ENCODE data around the gene DDI2.
A peak's percentile ranks its signal among the peaks of the same experiment; 100 is the strongest.

Gene DDI2

GRCh38 chr1:15684468-15685291 is 67.4 kb downstream of the DDI2 start:
- Histone ChIP-seq H3K27me3 (ENCODE audit: control insufficient read depth in 5 of 5, insufficient read depth in 4 of 5, low read length in 5 of 5) (no peaks in the 10 kb centered on the region), H3K4me3 (ENCODE audit: low read depth in 1 of 5, low read length in 5 of 5) (peak overlapping the region; percentile 81 to 87 (median 81)), H3K36me3 (ENCODE audit: control insufficient read depth in 5 of 5, insufficient read depth in 5 of 5, low read length in 5 of 5) (peaks cover 0 to 6% (median 0%) of the 10 kb centered on the region in 5 donors), H3K9me3 (ENCODE audit: control insufficient read depth in 5 of 5, low read length in 5 of 5) (no peaks in the 10 kb centered on the region), H3K4me1 (ENCODE audit: control insufficient read depth in 5 of 5, insufficient read depth in 5 of 5, low read length in 5 of 5) (peaks cover 3 to 50% (median 39%) of the 10 kb centered on the region in 5 donors), H3K27ac (ENCODE audit: low read depth, low read length) (peak overlapping the region; percentile 90), H3K9ac (ENCODE audit: low read length in 5 of 5) (peak overlapping the region; percentile 82 to 97 (median 93))

- Histone ChIP-seq H3K9ac (ENCODE audit: low read length in 5 of 5) (peak overlapping the region; percentile 48 to 97 (median 93)), H3K4me1 (ENCODE audit: control insufficient read depth in 5 of 5, insufficient read depth in 5 of 5, low read length in 5 of 5) (peaks cover 3 to 45% (median 38%) of the 10 kb centered on the region in 5 donors), H3K27ac (ENCODE audit: low read depth, low read length) (peak overlapping the region; percentile 90)
Observed at GRCh38 chr1:15685820-15686219, 68.6 kb downstream of the DDI2 start.

GRCh38 chr1:15687446-15687845 is 70.2 kb downstream of the DDI2 start:
- Histone ChIP-seq H3K36me3 (ENCODE audit: control insufficient read depth in 5 of 5, insufficient read depth in 5 of 5, low read length in 5 of 5) (peaks cover 0 to 6% (median 0%) of the 10 kb centered on the region in 5 donors), H3K4me1 (ENCODE audit: control insufficient read depth in 5 of 5, insufficient read depth in 5 of 5, low read length in 5 of 5) (peaks cover 3 to 52% (median 46%) of the 10 kb centered on the region in 5 donors), H3K9ac (ENCODE audit: low read length in 5 of 5) (no peak overlapping the region), H3K4me3 (ENCODE audit: low read depth in 1 of 5, low read length in 5 of 5) (no peak overlapping the region), H3K9me3 (ENCODE audit: control insufficient read depth in 5 of 5, low read length in 5 of 5) (no peaks in the 10 kb centered on the region), H3K27me3 (ENCODE audit: control insufficient read depth in 5 of 5, insufficient read depth in 4 of 5, low read length in 5 of 5) (no peaks in the 10 kb centered on the region), H3K27ac (ENCODE audit: low read depth, low read length) (no peak overlapping the region)

More at GRCh38 chr1:15685820-15686219, 68.6 kb downstream of the DDI2 start:
- Histone ChIP-seq H3K27me3 (ENCODE audit: control insufficient read depth in 5 of 5, insufficient read depth in 4 of 5, low read length in 5 of 5) (no peaks in the 10 kb centered on the region), H3K4me3 (ENCODE audit: low read depth in 1 of 5, low read length in 5 of 5) (peak overlapping the region; percentile 81 to 87 (median 81)), H3K36me3 (ENCODE audit: control insufficient read depth in 5 of 5, insufficient read depth in 5 of 5, low read length in 5 of 5) (peaks cover 0 to 6% (median 0%) of the 10 kb centered on the region in 5 donors), H3K9me3 (ENCODE audit: control insufficient read depth in 5 of 5, low read length in 5 of 5) (no peaks in the 10 kb centered on the region)

GRCh38 chr1:15690317-15690716 is 73.1 kb downstream of the DDI2 start:
- H3K9ac ChIP-seq (ENCODE audit: low read length in 5 of 5) = no peak overlapping the region
- peaks cover 0 to 6% (median 0%) of the 10 kb centered on the region in 5 donors for H3K36me3 ChIP-seq (ENCODE audit: control insufficient read depth in 5 of 5, insufficient read depth in 5 of 5, low read length in 5 of 5)
- no peak overlapping the region for H3K4me3 ChIP-seq (ENCODE audit: low read depth in 1 of 5, low read length in 5 of 5)
- peaks cover 3 to 36% (median 30%) of the 10 kb centered on the region in 5 donors for H3K4me1 ChIP-seq (ENCODE audit: control insufficient read depth in 5 of 5, insufficient read depth in 5 of 5, low read length in 5 of 5)
- no peaks in the 10 kb centered on the region for H3K27me3 ChIP-seq (ENCODE audit: control insufficient read depth in 5 of 5, insufficient read depth in 4 of 5, low read length in 5 of 5)
- H3K9me3 ChIP-seq (ENCODE audit: control insufficient read depth in 5 of 5, low read length in 5 of 5) = no peaks in the 10 kb centered on the region
- no peak overlapping the region for H3K27ac ChIP-seq (ENCODE audit: low read depth, low read length)

GRCh38 chr1:15691434-15692032 is 74.3 kb downstream of the DDI2 start:
- H3K9ac ChIP-seq (ENCODE audit: low read length in 5 of 5) = peak overlapping the region in 2 of 5 donors; percentile 17 to 45
- H3K27me3 ChIP-seq (ENCODE audit: control insufficient read depth in 5 of 5, insufficient read depth in 4 of 5, low read length in 5 of 5) = no peaks in the 10 kb centered on the region
- H3K27ac ChIP-seq (ENCODE audit: low read depth, low read length) = no peak overlapping the region
- H3K4me1 ChIP-seq (ENCODE audit: control insufficient read depth in 5 of 5, insufficient read depth in 5 of 5, low read length in 5 of 5) = peaks cover 3 to 30% (median 20%) of the 10 kb centered on the region in 5 donors
- no peak overlapping the region for H3K4me3 ChIP-seq (ENCODE audit: low read depth in 1 of 5, low read length in 5 of 5)
- peaks cover 0 to 7% (median under 1%) of the 10 kb centered on the region in 5 donors for H3K36me3 ChIP-seq (ENCODE audit: control insufficient read depth in 5 of 5, insufficient read depth in 5 of 5, low read length in 5 of 5)
- H3K9me3 ChIP-seq (ENCODE audit: control insufficient read depth in 5 of 5, low read length in 5 of 5) = no peaks in the 10 kb centered on the region

- Histone ChIP-seq H3K9ac (ENCODE audit: low read length in 5 of 5) (peak overlapping the region in 2 of 5 donors; percentile 21 to 35), H3K27me3 (ENCODE audit: control insufficient read depth in 5 of 5, insufficient read depth in 4 of 5, low read length in 5 of 5) (no peaks in the 10 kb centered on the region), H3K9me3 (ENCODE audit: control insufficient read depth in 5 of 5, low read length in 5 of 5) (no peaks in the 10 kb centered on the region), H3K27ac (ENCODE audit: low read depth, low read length) (no peak overlapping the region), H3K36me3 (ENCODE audit: control insufficient read depth in 5 of 5, insufficient read depth in 5 of 5, low read length in 5 of 5) (peaks cover 0 to 10% (median 3%) of the 10 kb centered on the region in 5 donors), H3K4me1 (ENCODE audit: control insufficient read depth in 5 of 5, insufficient read depth in 5 of 5, low read length in 5 of 5) (peaks cover 5 to 36% (median 26%) of the 10 kb centered on the region in 5 donors), H3K4me3 (ENCODE audit: low read depth in 1 of 5, low read length in 5 of 5) (no peak overlapping the region)
Observed at GRCh38 chr1:15692121-15692682, 74.9 kb downstream of the DDI2 start.

GRCh38 chr1:15693371-15693770 is 76.1 kb downstream of the DDI2 start:
- peaks cover 0 to 10% (median 3%) of the 10 kb centered on the region in 5 donors for H3K36me3 ChIP-seq (ENCODE audit: control insufficient read depth in 5 of 5, insufficient read depth in 5 of 5, low read length in 5 of 5)
- no peaks in the 10 kb centered on the region for H3K9me3 ChIP-seq (ENCODE audit: control insufficient read depth in 5 of 5, low read length in 5 of 5)
- no peaks in the 10 kb centered on the region for H3K27me3 ChIP-seq (ENCODE audit: control insufficient read depth in 5 of 5, insufficient read depth in 4 of 5, low read length in 5 of 5)
- no peak overlapping the region for H3K4me3 ChIP-seq (ENCODE audit: low read depth in 1 of 5, low read length in 5 of 5)
- no peak overlapping the region for H3K27ac ChIP-seq (ENCODE audit: low read depth, low read length)
- H3K4me1 ChIP-seq (ENCODE audit: control insufficient read depth in 5 of 5, insufficient read depth in 5 of 5, low read length in 5 of 5) = peaks cover 5 to 42% (median 34%) of the 10 kb centered on the region in 5 donors
- H3K9ac ChIP-seq (ENCODE audit: low read length in 5 of 5) = no peak overlapping the region

GRCh38 chr1:15696956-15697521 is 79.8 kb downstream of the DDI2 start:
- Histone ChIP-seq H3K27me3 (ENCODE audit: control insufficient read depth in 5 of 5, insufficient read depth in 4 of 5, low read length in 5 of 5) (no peaks in the 10 kb centered on the region), H3K9ac (ENCODE audit: low read length in 5 of 5) (peak overlapping the region in 3 of 5 donors; percentile 23 to 76 (median 60)), H3K36me3 (ENCODE audit: control insufficient read depth in 5 of 5, insufficient read depth in 5 of 5, low read length in 5 of 5) (peaks cover 0 to 4% (median 2%) of the 10 kb centered on the region in 5 donors), H3K4me3 (ENCODE audit: low read depth in 1 of 5, low read length in 5 of 5) (peak overlapping the region in 3 of 5 donors; percentile 17 to 36 (median 26)), H3K27ac (ENCODE audit: low read depth, low read length) (peak overlapping the region; percentile 69), H3K9me3 (ENCODE audit: control insufficient read depth in 5 of 5, low read length in 5 of 5) (no peaks in the 10 kb centered on the region), H3K4me1 (ENCODE audit: control insufficient read depth in 5 of 5, insufficient read depth in 5 of 5, low read length in 5 of 5) (peaks cover 6 to 35% (median 29%) of the 10 kb centered on the region in 5 donors)

GRCh38 chr1:15698201-15698600 is 80.9 kb downstream of the DDI2 start:
- no peak overlapping the region for H3K27ac ChIP-seq (ENCODE audit: low read depth, low read length)
- H3K9ac ChIP-seq (ENCODE audit: low read length in 5 of 5) = no peak overlapping the region
- H3K4me1 ChIP-seq (ENCODE audit: control insufficient read depth in 5 of 5, insufficient read depth in 5 of 5, low read length in 5 of 5) = peaks cover 5 to 37% (median 30%) of the 10 kb centered on the region in 5 donors
- peaks cover 0 to 4% (median 2%) of the 10 kb centered on the region in 5 donors for H3K36me3 ChIP-seq (ENCODE audit: control insufficient read depth in 5 of 5, insufficient read depth in 5 of 5, low read length in 5 of 5)
- H3K27me3 ChIP-seq (ENCODE audit: control insufficient read depth in 5 of 5, insufficient read depth in 4 of 5, low read length in 5 of 5) = no peaks in the 10 kb centered on the region
- H3K9me3 ChIP-seq (ENCODE audit: control insufficient read depth in 5 of 5, low read length in 5 of 5) = no peaks in the 10 kb centered on the region
- H3K4me3 ChIP-seq (ENCODE audit: low read depth in 1 of 5, low read length in 5 of 5) = no peak overlapping the region

Data from subcutaneous abdominal adipose tissue (tissue), 5 donors.